Loucy (cell line): ENCODE measurements around the gene PDGFRB.

ENCODE experiments used
- EZH2phosphoT487 ChIP-seq: fragments of 200-600 bp; IDR thresholded peaks from 2 replicates; pipeline ENCODE4 v1.6.1; 2018; ENCODE audit warnings: antibody characterized with exemption, mild to moderate bottlenecking, moderate library complexity, borderline replicate concordance
- TF ChIP-seq, protein P1 (sequence below): fragments of 200-600 bp; sonication (generic); conservative IDR thresholded peaks from 2 replicates; pipeline ENCODE4 v1.5.1; 2014; ENCODE audit warnings: mild to moderate bottlenecking, antibody characterized with exemption, low read length

DNA sequence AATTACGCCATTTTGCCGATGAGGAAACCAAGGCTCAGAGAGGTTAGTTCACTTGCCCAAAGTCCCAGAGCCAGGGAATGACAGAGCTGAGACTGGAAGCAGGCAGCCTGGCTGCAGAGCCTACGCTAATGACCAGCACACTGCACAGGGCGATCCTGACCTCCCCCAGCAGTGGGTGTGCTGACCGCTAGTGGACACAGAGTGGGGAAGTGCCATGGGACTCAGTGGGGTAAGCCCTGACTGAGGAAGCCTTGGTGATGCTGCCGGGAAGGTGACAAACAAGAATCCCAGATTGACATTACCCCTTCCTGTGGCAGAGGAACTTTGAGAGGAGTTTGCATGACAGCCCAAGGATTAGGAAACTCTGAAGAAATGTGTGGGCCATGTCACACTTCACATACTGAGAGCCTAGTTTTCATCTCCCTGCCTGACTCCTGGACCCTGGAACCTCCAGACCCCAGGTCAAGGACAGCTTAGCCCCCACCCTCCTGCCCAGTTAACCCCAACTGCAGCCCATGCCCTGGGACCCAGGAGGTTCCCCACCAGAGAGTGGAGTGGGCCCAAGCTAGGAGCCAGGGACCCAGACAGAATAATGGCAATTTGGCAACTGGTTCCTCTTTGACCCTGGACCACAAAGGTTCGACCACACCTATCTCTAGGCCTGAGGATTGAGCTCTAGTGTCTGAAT is 49.6 kb downstream of the PDGFRB start:
- TF ChIP-seq EZH2phosphoT487, result no peak
- TF ChIP-seq, protein P1, sequence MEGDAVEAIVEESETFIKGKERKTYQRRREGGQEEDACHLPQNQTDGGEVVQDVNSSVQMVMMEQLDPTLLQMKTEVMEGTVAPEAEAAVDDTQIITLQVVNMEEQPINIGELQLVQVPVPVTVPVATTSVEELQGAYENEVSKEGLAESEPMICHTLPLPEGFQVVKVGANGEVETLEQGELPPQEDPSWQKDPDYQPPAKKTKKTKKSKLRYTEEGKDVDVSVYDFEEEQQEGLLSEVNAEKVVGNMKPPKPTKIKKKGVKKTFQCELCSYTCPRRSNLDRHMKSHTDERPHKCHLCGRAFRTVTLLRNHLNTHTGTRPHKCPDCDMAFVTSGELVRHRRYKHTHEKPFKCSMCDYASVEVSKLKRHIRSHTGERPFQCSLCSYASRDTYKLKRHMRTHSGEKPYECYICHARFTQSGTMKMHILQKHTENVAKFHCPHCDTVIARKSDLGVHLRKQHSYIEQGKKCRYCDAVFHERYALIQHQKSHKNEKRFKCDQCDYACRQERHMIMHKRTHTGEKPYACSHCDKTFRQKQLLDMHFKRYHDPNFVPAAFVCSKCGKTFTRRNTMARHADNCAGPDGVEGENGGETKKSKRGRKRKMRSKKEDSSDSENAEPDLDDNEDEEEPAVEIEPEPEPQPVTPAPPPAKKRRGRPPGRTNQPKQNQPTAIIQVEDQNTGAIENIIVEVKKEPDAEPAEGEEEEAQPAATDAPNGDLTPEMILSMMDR, result no peak
